Erythroblast (primary cell): ENCODE data around the gene GOLGA2.

Source experiments
- GATA1 ChIP-seq: IDR thresholded peaks from 2 replicates; pipeline ENCODE4 v1.6.1; 2011; ENCODE audit warnings: low read depth, mild to moderate bottlenecking, control low read depth, low read length, moderate library complexity
- POLR2A ChIP-seq: IDR thresholded peaks from 2 replicates; pipeline ENCODE4 v1.6.1; 2011; ENCODE audit warnings: mild to moderate bottlenecking, low read length

GRCh38 chr9:128249908-128250838 lies 25.6 kb downstream of the GOLGA2 start:
- no peak for TF ChIP-seq POLR2A
- TF ChIP-seq GATA1 = no peak
